HepG2 (cell line): ENCODE measurements around the gene RORC.

Experiments
- CTCF ChIP-seq: sonication (generic); formaldehyde crosslinking; IDR thresholded peaks from 2 replicates; pipeline ENCODE4 v1.5.0; 2020; ENCODE audit warnings: mild to moderate bottlenecking, missing genetic modification reagents, moderate library complexity
- ESRRA ChIP-seq: sonication (generic); formaldehyde crosslinking; IDR thresholded peaks from 2 replicates; pipeline ENCODE4 v1.5.1; 2020; ENCODE audit warnings: mild to moderate bottlenecking, low read depth, missing genetic modification reagents
- EZH2 ChIP-seq: conservative IDR thresholded peaks from 2 replicates; pipeline ENCODE4 v1.6.1; 2012; ENCODE audit warnings: mild to moderate bottlenecking, low read depth, low read length, moderate library complexity
- IKZF5 ChIP-seq: IDR thresholded peaks from 2 replicates; pipeline ENCODE4 v1.6.1; 2018; ENCODE audit warnings: missing genetic modification reagents, mild to moderate bottlenecking, missing compliant biosample characterization
- JUN ChIP-seq: sonication (generic); formaldehyde crosslinking; IDR thresholded peaks from 2 replicates; pipeline ENCODE4 v1.4.0; 2020; ENCODE audit warnings: mild to moderate bottlenecking, missing genetic modification reagents
- NFE2 ChIP-seq: sonication (generic); formaldehyde crosslinking; IDR thresholded peaks from 2 replicates; pipeline ENCODE4 v1.4.0; 2020; ENCODE audit warnings: missing genetic modification reagents
- PHF21A ChIP-seq: sonication (generic); formaldehyde crosslinking; IDR thresholded peaks from 2 replicates; pipeline ENCODE4 v1.5.0; 2020; ENCODE audit warnings: mild to moderate bottlenecking, missing genetic modification reagents
- RFX1 ChIP-seq: fragments of 450-650 bp; IDR thresholded peaks from 2 replicates; pipeline ENCODE4 v1.6.1; 2017
- ZNF121 ChIP-seq: sonication (generic); formaldehyde crosslinking; IDR thresholded peaks from 2 replicates; pipeline ENCODE4 v1.5.0; 2020; ENCODE audit warnings: mild to moderate bottlenecking, missing genetic modification reagents
- ZNF317 ChIP-seq: sonication (generic); formaldehyde crosslinking; IDR thresholded peaks from 2 replicates; pipeline ENCODE4 v1.5.0; 2020; ENCODE audit warnings: mild to moderate bottlenecking, missing genetic modification reagents
- ZNF34 ChIP-seq: sonication (generic); formaldehyde crosslinking; IDR thresholded peaks from 2 replicates; pipeline ENCODE4 v1.4.0; 2020; ENCODE audit warnings: mild to moderate bottlenecking, missing genetic modification reagents, borderline replicate concordance
- ZNF383 ChIP-seq: sonication (generic); formaldehyde crosslinking; IDR thresholded peaks from 2 replicates; pipeline ENCODE4 v1.4.0; 2020; ENCODE audit warnings: missing genetic modification reagents, mild to moderate bottlenecking, borderline replicate concordance
- ZNF777 ChIP-seq: sonication (generic); formaldehyde crosslinking; IDR thresholded peaks from 2 replicates; pipeline ENCODE4 v1.4.0; 2020; ENCODE audit warnings: missing genetic modification reagents
- ZXDC ChIP-seq: sonication (generic); formaldehyde crosslinking; IDR thresholded peaks from 2 replicates; pipeline ENCODE4 v1.5.0; 2020; ENCODE audit warnings: mild to moderate bottlenecking, missing genetic modification reagents

GRCh38 chr1:151864411-151864810, 32.8 kb upstream of the RORC start:
- TF ChIP-seq ESRRA (CRISPR knock-in tag) = no peak
- no peak for TF ChIP-seq ZNF383 (CRISPR knock-in tag)
- TF ChIP-seq CTCF (CRISPR knock-in tag) = no peak
- TF ChIP-seq ZXDC (CRISPR knock-in tag) = no peak
- TF ChIP-seq IKZF5 = no peak
- no peak for TF ChIP-seq JUN (CRISPR knock-in tag)
- TF ChIP-seq EZH2 = no peak
- TF ChIP-seq ZNF777 (CRISPR knock-in tag) = no peak
- TF ChIP-seq PHF21A (CRISPR knock-in tag) = no peak
- TF ChIP-seq ZNF121 (CRISPR knock-in tag) = no peak
- TF ChIP-seq RFX1 = no peak
- no peak for TF ChIP-seq NFE2 (CRISPR knock-in tag)
- TF ChIP-seq ZNF317 (CRISPR knock-in tag) = no peak
- no peak for TF ChIP-seq ZNF34 (CRISPR knock-in tag)
